HepG2 (cell line): ENCODE data around the gene ALDH3A1. TPM values are rescaled to one million over a fixed set of nuclear protein-coding genes. Genes with fewer than 3 reads are reported as not detected.

Source experiments
- ATAC-seq: fragments of 200-7000 bp; cut with Tn5 transposase; 3 replicates; pipeline ENCODE4 v1.9.1; 2020; ENCODE audit warnings: mild to moderate bottlenecking, moderate library complexity
- BruUV-seq: library from RNA; stranded (reverse); fragments of 400-500 nt; replicated peaks from 2 replicates; lab custom pipeline; 2021; lab: Mats Ljungman, UMichigan
- CTCF ChIA-PET: fragments of 300-600 bp; formaldehyde crosslinking; extraction: SDS; loops from one replicate; lab custom pipeline; 2021; ENCODE audit warnings: low total read pairs, inconsistent platforms, low intra/inter-chr PET ratio; lab: Yijun Ruan, JAX
- POLR2A ChIA-PET: fragments of 350-600 bp; sonication (Branson Sonifier 250); formaldehyde crosslinking; loops from one replicate; lab custom pipeline; 2020; ENCODE audit warnings: antibody characterized with exemption, inconsistent platforms; lab: Yijun Ruan, JAX
- DNase-seq: peaks from one replicate; pipeline ENCODE4 v3.0.0-alpha.2; 2015; ENCODE audit warnings: low spot score
- FAIRE-seq: peaks from 3 replicates; lab custom pipeline; 2011; peaks lifted over from hg19 to GRCh38; lab: Jason Lieb, UNC
- H2AFZ ChIP-seq: one replicate; pipeline ENCODE4 v1.6.1; 2011; ENCODE audit warnings: low read length, inconsistent platforms
- H3K27ac ChIP-seq: fragments of 300-600 bp; 3 replicates; pipeline ENCODE4 v1.8.0; 2011; ENCODE audit warnings: mixed run types, mild to moderate bottlenecking, mixed read lengths, low read length, inconsistent platforms; ENCODE audit not compliant: insufficient read depth; ENCODE audit errors: extremely low read length
- H3K27me3 ChIP-seq, 2 experiments: fragments of 200-600 bp in 1 of 2; 2 replicates in 1 of 2; 3 replicates in 1 of 2; pipeline versions ENCODE4 v1.6.0 to v1.8.0; 2011; ENCODE audit warnings: low read length in 2 of 2, mild to moderate bottlenecking in 2 of 2, moderate library complexity in 2 of 2, inconsistent platforms in 1 of 2; ENCODE audit not compliant: insufficient read depth in 2 of 2, control insufficient read depth in 1 of 2
- H3K36me3 ChIP-seq, 2 experiments: fragments of 200-600 bp in 1 of 2; replicated peaks in 1 of 2; 2 replicates in 1 of 2; 3 replicates in 1 of 2; pipeline versions ENCODE4 v1.5.1 to v1.8.0; 2011; ENCODE audit warnings: low read length in 2 of 2, inconsistent platforms in 1 of 2; ENCODE audit not compliant: insufficient read depth in 2 of 2, control insufficient read depth in 1 of 2
- H3K4me1 ChIP-seq: 2 replicates; pipeline ENCODE4 v1.5.1; 2012; ENCODE audit warnings: low read length, inconsistent platforms; ENCODE audit not compliant: insufficient read depth
- H3K4me2 ChIP-seq: 2 replicates; pipeline ENCODE4 v1.6.0; 2011; ENCODE audit warnings: low read depth, low read length, inconsistent platforms
- H3K4me3 ChIP-seq, 3 experiments: fragments of 200-600 bp in 1 of 3; sonication (generic), shearing (Covaris generic) in 1 of 3; replicated peaks in 1 of 3; 2 replicates each; pipeline ENCODE4 v1.5.1; 2011 to 2016; ENCODE audit warnings: low read length in 3 of 3, inconsistent platforms in 2 of 3, low read depth in 2 of 3, mild to moderate bottlenecking in 2 of 3, control low read depth in 1 of 3, mixed read lengths in 1 of 3; ENCODE audit not compliant: insufficient read depth in 1 of 3
- H3K79me2 ChIP-seq: one replicate; pipeline ENCODE4 v1.6.1; 2011; ENCODE audit warnings: low read length, inconsistent platforms; ENCODE audit not compliant: insufficient read depth
- H3K9ac ChIP-seq: 2 replicates; pipeline ENCODE4 v1.6.0; 2011; ENCODE audit warnings: mild to moderate bottlenecking, low read depth, low read length, inconsistent platforms; ENCODE audit not compliant: insufficient read depth
- H3K9me3 ChIP-seq: 2 replicates; pipeline ENCODE4 v1.5.1; 2012; ENCODE audit warnings: mild to moderate bottlenecking, low read length
- H4K20me1 ChIP-seq: 2 replicates; pipeline ENCODE4 v1.6.0; 2011; ENCODE audit warnings: inconsistent platforms, mild to moderate bottlenecking, low read length, moderate library complexity; ENCODE audit not compliant: insufficient read depth
- AGO1 ChIP-seq: fragments of 200-400 bp; formaldehyde crosslinking; IDR thresholded peaks from 2 replicates; pipeline ENCODE4 v1.6.1; 2017; ENCODE audit warnings: mild to moderate bottlenecking, low read depth, low read length, moderate library complexity; ENCODE audit not compliant: poor library complexity, severe bottlenecking
- IKZF4 ChIP-seq: sonication (generic); formaldehyde crosslinking; IDR thresholded peaks from 2 replicates; pipeline ENCODE4 v1.5.1; 2020; ENCODE audit warnings: borderline replicate concordance, mild to moderate bottlenecking, low read depth, missing genetic modification reagents; ENCODE audit errors: not compliant biosample characterization
- TBL1XR1 ChIP-seq: fragments of 150-350 bp; IDR thresholded peaks from 2 replicates; pipeline ENCODE4 v1.6.1; 2014; ENCODE audit warnings: borderline replicate concordance, low read length; ENCODE audit not compliant: partially characterized antibody
- TP53 ChIP-seq: sonication (generic); formaldehyde crosslinking; conservative IDR thresholded peaks from 2 replicates; pipeline ENCODE4 v1.4.0; 2020; ENCODE audit warnings: missing genetic modification reagents
- ZNF619 ChIP-seq: sonication (generic); formaldehyde crosslinking; IDR thresholded peaks from 2 replicates; pipeline ENCODE4 v1.4.0; 2020; ENCODE audit warnings: mild to moderate bottlenecking, missing genetic modification reagents
- ZNF761 ChIP-seq: sonication (generic); formaldehyde crosslinking; conservative IDR thresholded peaks from 2 replicates; pipeline ENCODE4 v1.4.0; 2020; ENCODE audit warnings: mild to moderate bottlenecking, missing genetic modification reagents
- WGBS: methylation state at CpG from one replicate; pipeline ENCODE4 v1.1.6; 2017; ENCODE audit warnings: low lambda C conversion rate; 5-methylcytosine and 5-hydroxymethylcytosine counted together
- in situ Hi-C: cut with HindIII; loops from 2 replicates; pipeline ENCODE4 v1.10.0; 2017; ENCODE audit warnings: low pct_unique_long_range_greater_than_20kb; ENCODE audit not compliant: extremely low pct_ligation_motif_present
- intact Hi-C: fragments of 100-400 bp; cut with micrococcal nuclease; formaldehyde crosslinking; loops from one replicate; pipeline ENCODE4 v1.10.0; 2022; ENCODE audit not compliant: unreplicated experiment
- polyA plus RNA-seq, 8 experiments: library from polyadenylated mRNA; depleted of rRNA in 3 of 8; stranded (reverse) in 7 of 8; unstranded in 1 of 8; fragments of >200 nt; fragmentation: Illumina TruSeq in 4 of 8; extraction: Trizol in 4 of 8; gene quantifications; 2 replicates each; pipeline versions ENCODE4 v1.2.1 to v1.2.3, GENCODE V29; 2011 to 2016; ENCODE audit warnings: low read depth in 4 of 8, missing spikeins in 1 of 8, mixed read lengths in 1 of 8; ENCODE audit not compliant: insufficient read depth in 1 of 8
- total RNA-seq, 5 experiments: library from RNA; depleted of rRNA; stranded (reverse); fragments of >200 nt; fragmentation: Illumina TruSeq; extraction: Trizol; gene quantifications; 2 replicates each; pipeline ENCODE4 v1.2.3, GENCODE V29; 2016; ENCODE audit warnings: low read depth in 1 of 5
- TF ChIP-seq, protein P1 (sequence below): sonication (generic); formaldehyde crosslinking; IDR thresholded peaks from 2 replicates; pipeline ENCODE4 v1.8.1; 2023; ENCODE audit warnings: mild to moderate bottlenecking, missing genetic modification reagents, borderline replicate concordance
- TF ChIP-seq, protein P2 (sequence below): sonication (generic); formaldehyde crosslinking; IDR thresholded peaks from 2 replicates; pipeline ENCODE4 v1.5.0; 2020; ENCODE audit warnings: mild to moderate bottlenecking, missing genetic modification reagents, borderline replicate concordance
- TF ChIP-seq, protein P3 (sequence below): sonication (generic); formaldehyde crosslinking; IDR thresholded peaks from 2 replicates; pipeline ENCODE4 v1.9.0; 2021; ENCODE audit warnings: missing genetic modification reagents, mild to moderate bottlenecking, borderline replicate concordance
- TF ChIP-seq, protein P4 (sequence below): sonication (generic); formaldehyde crosslinking; IDR thresholded peaks from 2 replicates; pipeline ENCODE4 v1.5.0; 2020; ENCODE audit warnings: missing genetic modification reagents, mild to moderate bottlenecking, borderline replicate concordance
- TF ChIP-seq, protein P5 (sequence below): IDR thresholded peaks from 2 replicates; pipeline ENCODE4 v1.6.1; 2016; ENCODE audit warnings: missing biosample characterization, missing genetic modification reagents, low read depth

The ALDH3A1 gene
- total and polyA plus RNA-seq, 2 of the 13 experiments (the other 11 are each of a cell fraction or from before 2014, with no cell fraction given) = 0.07 to 0.62 TPM

DNA sequence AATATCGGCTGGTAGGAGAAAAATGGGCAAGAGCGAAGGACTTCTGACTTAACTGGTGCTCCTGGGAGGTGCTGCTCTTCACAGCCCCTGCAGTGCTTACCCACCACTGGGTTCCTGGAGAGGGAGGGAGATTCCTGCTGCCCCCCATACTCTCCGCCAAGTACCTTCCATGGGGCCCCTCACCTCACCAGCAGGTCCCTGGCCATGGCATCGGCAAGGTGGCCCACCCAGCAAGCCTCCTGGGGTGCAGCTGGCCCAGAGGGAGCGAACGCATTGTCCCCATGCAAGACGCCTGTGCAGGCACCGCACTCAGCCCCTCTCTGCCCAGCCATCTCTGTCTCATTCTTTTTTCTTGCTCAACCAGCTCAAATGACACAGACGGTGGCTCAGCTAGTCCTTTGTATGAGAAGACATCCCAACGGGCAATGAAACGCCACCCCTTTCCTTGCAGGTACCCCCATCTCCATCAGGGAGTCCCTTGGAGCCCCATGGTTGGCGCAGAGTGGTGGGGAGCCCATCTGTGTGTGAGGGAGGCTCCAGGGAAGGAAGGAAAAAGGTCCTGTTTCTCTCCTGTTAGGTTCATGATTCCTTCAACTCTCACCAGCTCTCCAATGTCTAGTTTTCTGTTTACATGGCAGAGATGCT lies 9.6 kb upstream of the ALDH3A1 start:
- POLR2A ChIA-PET = no interaction called here

DNA sequence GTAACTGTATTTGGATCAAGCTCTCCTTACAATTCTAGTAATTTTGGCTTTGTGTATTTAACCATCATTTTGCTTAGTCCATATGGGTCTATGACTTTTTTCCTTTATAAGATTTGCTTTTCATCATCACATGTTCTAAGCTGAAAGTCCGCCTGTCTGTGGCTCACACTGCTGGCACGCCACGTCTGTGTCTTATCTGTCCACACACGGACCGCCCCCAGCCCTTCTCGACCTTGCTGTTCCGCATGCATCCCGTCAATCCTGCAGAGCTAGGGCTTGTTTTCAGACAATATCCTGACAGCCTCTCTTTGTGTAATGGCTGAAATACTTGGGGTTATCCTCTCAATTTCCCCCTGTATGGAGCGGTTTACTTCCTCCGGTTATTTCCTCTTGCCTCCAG lies 8.4 kb upstream of the ALDH3A1 start:
- ATAC-seq = no peak; the same call in 2 of the 3 replicates
- POLR2A ChIA-PET = no interaction called here
- TF ChIP-seq ZNF619 (CRISPR knock-in tag) = no peak
- no peak for TF ChIP-seq ZNF761
- TF ChIP-seq, protein P1, sequence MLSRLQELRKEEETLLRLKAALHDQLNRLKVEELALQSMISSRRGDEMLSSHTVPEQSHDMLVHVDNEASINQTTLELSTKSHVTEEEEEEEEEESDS (CRISPR knock-in tag) = no peak
- TF ChIP-seq AGO1 = no peak
- no peak for TF ChIP-seq TP53 (CRISPR knock-in tag)
- TF ChIP-seq, protein P2, sequence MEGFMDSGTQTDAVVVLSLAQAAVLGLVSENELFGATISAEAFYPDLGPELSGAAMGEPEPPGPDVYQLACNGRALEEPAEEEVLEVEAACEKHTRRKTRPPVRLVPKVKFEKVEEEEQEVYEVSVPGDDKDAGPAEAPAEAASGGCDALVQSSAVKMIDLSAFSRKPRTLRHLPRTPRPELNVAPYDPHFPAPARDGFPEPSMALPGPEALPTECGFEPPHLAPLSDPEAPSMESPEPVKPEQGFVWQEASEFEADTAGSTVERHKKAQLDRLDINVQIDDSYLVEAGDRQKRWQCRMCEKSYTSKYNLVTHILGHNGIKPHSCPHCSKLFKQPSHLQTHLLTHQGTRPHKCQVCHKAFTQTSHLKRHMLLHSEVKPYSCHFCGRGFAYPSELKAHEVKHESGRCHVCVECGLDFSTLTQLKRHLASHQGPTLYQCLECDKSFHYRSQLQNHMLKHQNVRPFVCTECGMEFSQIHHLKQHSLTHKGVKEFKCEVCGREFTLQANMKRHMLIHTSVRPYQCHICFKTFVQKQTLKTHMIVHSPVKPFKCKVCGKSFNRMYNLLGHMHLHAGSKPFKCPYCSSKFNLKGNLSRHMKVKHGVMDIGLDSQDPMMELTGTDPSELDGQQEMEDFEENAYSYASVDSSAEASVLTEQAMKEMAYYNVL (CRISPR knock-in tag) = no peak
- TF ChIP-seq, protein P3, sequence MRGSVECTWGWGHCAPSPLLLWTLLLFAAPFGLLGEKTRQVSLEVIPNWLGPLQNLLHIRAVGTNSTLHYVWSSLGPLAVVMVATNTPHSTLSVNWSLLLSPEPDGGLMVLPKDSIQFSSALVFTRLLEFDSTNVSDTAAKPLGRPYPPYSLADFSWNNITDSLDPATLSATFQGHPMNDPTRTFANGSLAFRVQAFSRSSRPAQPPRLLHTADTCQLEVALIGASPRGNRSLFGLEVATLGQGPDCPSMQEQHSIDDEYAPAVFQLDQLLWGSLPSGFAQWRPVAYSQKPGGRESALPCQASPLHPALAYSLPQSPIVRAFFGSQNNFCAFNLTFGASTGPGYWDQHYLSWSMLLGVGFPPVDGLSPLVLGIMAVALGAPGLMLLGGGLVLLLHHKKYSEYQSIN (CRISPR knock-in tag) = no peak
- TF ChIP-seq, protein P4, sequence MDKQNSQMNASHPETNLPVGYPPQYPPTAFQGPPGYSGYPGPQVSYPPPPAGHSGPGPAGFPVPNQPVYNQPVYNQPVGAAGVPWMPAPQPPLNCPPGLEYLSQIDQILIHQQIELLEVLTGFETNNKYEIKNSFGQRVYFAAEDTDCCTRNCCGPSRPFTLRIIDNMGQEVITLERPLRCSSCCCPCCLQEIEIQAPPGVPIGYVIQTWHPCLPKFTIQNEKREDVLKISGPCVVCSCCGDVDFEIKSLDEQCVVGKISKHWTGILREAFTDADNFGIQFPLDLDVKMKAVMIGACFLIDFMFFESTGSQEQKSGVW (CRISPR knock-in tag) = no peak

More for the DNA sequence above, 9.6 kb upstream of the ALDH3A1 start:
- Histone ChIP-seq H3K27ac (no peak overlapping the region), H4K20me1 (no peaks in the 10 kb centered on the region), H3K4me2 (no peak overlapping the region), H3K9ac (no peak overlapping the region), H3K27me3 (0 out of 5 replicates have a peak, but pooled peaks cover 0 to 5% of the 10 kb centered on the region in 2 experiments), H3K36me3 (no peaks in the 10 kb centered on the region), H3K4me1 (peaks cover 26% of the 10 kb centered on the region), H3K79me2 (no peaks in the 10 kb centered on the region), H3K9me3 (no peaks in the 10 kb centered on the region), H2AFZ (no peak overlapping the region), H3K4me3 (no peak overlapping the region)
- CTCF ChIA-PET = no interaction called here
- 85% methylated on average over 11 of the region's 12 CpGs for WGBS
- intact Hi-C loops = no loop called here
- ATAC-seq (no peak), FAIRE-seq (no peak), DNase-seq (no peak)
- TF ChIP-seq IKZF4 (CRISPR knock-in tag) = no peak
- TF ChIP-seq TBL1XR1 = no peak
- TF ChIP-seq, protein P5, sequence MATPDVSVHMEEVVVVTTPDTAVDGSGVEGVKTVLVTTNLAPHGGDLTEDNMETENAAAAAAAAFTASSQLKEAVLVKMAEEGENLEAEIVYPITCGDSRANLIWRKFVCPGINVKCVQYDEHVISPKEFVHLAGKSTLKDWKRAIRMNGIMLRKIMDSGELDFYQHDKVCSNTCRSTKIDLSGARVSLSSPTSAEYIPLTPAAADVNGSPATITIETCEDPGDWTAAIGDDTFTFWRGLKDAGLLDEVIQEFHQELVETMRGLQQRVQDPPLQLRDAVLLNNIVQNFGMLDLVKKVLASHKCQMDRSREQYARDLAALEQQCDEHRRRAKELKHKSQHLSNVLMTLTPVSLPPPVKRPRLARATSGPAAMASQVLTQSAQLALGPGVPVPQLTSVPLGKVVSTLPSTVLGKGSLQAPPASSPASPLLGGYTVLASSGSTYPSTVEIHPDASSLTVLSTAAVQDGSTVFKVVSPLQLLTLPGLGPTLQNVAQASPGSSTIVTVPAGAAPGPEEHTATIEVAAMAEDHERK (CRISPR knock-in tag) = no peak
- BruUV-seq = no TSS peak
- in situ Hi-C loops = no loop called here

More for the DNA sequence above, 8.4 kb upstream of the ALDH3A1 start:
- Histone ChIP-seq H3K27me3 (0 out of 5 replicates have a peak, but pooled peaks cover 0 to 5% of the 10 kb centered on the region in 2 experiments), H3K4me1 (peaks cover 24% of the 10 kb centered on the region), H4K20me1 (no peaks in the 10 kb centered on the region), H3K9ac (no peak overlapping the region), H3K27ac (no peak overlapping the region), H3K4me3 (no peak overlapping the region), H2AFZ (no peak overlapping the region), H3K36me3 (no peaks in the 10 kb centered on the region), H3K9me3 (no peaks in the 10 kb centered on the region), H3K4me2 (no peak overlapping the region), H3K79me2 (no peaks in the 10 kb centered on the region)
- CTCF ChIA-PET = no interaction called here
- intact Hi-C loops (no loop called here), in situ Hi-C loops (no loop called here)
- FAIRE-seq (no peak), DNase-seq (no peak)
- 32% methylated on average over 10 of the region's 10 CpGs for WGBS
- BruUV-seq = no TSS peak
